Adrenal gland (tissue), 5 donors: ENCODE results near the gene FAM83E.
A peak's percentile ranks its signal among the peaks of the same experiment; 100 is the strongest.

Source experiments
- CTCF ChIP-seq, 6 experiments: fragments of 450-650 bp in 4 of 6; fragments of 200-600 bp in 2 of 6; sonication (generic) in 1 of 6; IDR thresholded peaks; 1 replicate in 5 of 6; 2 replicates in 1 of 6; pipeline versions ENCODE4 v1.5.1 to v1.8.0; 2016 to 2021; ENCODE audit warnings: antibody characterized with exemption in 6 of 6, mild to moderate bottlenecking in 2 of 6, moderate library complexity in 1 of 6
- POLR2A ChIP-seq, 2 donors: fragments of 450-650 bp; IDR thresholded peaks; one replicate each; pipeline ENCODE4 v1.6.1; 2017; ENCODE audit warnings: antibody characterized with exemption in 2 of 2, mild to moderate bottlenecking in 2 of 2, moderate library complexity in 1 of 2
- donor health status: DM: no; HTN: no; CAD: no.

GRCh38 chr19:48568345-48568886, 46.5 kb downstream of the FAM83E start:
- TF ChIP-seq POLR2A (IDR thresholded peaks at IDR 0.05) (peak in 1 of 2 donors; percentile 67), CTCF (IDR thresholded peaks at IDR 0.05) (no peak)
